Measurements from ENCODE around the gene ARPC1B.
"Not testable (repeated sequence)": the region's sequence is repeated elsewhere in the genome, so short reads cannot be mapped to it uniquely, and the experiment has no call there.

Gene ARPC1B

DNA sequence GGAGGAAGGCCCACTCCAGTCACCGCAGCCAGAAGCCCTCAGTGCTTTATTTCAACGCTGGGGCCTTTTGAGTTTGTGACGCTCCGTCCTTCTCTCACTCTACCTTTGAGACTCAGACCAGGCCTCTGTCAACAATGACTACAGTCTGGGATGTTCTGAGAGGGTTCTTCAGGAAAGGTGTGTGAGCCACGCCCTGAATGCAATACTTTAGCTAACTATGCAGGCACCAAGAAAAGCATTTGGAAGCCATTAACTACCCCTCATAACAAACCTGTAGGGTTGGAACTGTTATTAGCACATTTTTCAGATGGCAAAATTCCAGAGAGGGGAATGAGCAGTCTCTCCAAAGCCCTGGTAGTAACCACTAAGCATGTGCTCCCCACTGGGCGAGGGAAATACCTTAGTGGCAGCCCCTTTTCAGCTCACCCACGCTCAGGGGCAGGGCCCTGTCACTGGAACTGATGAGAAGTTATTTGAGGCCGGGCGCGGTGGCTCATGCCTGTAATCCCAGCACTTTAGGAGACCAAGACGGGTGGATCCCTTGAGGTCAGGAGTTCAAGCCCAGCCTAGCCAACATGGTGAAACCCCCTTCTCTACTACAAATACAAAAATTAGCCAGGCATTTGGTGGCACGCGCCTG lies 5.7 kb upstream of the ARPC1B start:
- no peak for DNase-seq (ENCODE audit: low read depth)

- DNase-seq (ENCODE audit: low read depth) = no peak
These were observed 4.7 kb upstream of the ARPC1B start for GRCh38 chr7:99369767-99370391.

- no peak for DNase-seq (ENCODE audit: low read depth)
These were observed 3.1 kb upstream of the ARPC1B start for GRCh38 chr7:99371376-99371920.

GRCh38 chr7:99372275-99373090 lies 2.0 kb upstream of the ARPC1B start:
- no peak for DNase-seq (ENCODE audit: low read depth)

DNA sequence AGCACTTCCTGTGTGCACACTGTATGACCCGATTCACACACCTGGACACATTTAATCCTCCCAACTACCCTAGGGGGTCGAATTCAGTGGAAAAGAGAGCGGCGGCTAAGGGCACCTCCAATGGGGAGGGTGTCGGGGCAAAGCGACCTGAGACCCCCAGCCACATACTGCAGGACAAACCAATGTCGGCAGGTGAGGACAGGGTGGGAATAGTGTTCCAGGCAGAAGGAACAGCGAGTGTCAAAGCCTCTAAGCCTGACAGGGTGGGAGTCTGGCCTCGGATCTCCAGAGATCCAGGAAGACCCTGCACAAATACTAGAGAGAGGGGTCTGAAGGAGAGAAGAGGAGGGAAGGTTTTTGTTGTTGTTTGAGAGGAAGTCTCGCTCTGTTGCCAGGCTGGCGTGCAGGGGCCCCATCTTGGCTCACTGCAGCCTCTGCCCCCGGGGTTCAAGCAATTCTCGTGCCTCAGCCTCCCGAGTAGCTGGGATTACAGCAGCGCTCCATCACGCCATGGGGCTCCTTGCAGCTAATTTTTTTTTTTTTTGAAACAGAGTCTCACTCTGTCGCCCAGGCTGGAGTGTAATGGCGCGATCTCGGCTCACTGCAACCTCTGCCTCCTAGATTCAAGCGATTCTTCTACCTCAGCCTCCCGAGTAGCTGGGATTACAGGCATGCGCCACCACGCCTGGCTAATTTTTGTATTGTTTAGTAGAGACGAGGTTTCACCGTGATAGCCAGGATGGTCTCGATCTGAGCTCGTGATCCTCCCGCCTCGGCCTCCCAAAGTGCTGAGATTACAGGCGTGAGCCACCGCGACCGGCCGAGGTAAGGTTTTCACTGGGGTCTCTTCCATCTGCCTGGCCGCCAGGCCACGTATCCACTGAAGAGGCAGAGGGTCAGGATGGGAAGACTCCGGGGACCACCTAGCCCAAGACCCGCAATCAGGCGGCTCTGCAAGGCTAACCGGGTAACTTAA lies 1.2 kb upstream of the ARPC1B start:
- no peak for DNase-seq (ENCODE audit: low read depth)

GRCh38 chr7:99375070-99375807 lies 709 bp downstream of the ARPC1B start:
- peak; percentile 46 for DNase-seq (ENCODE audit: low read depth)

- peak; percentile 57 for DNase-seq (ENCODE audit: low read depth)
These were observed 4.6 kb downstream of the ARPC1B start for GRCh38 chr7:99379043-99379577.

- DNase-seq (ENCODE audit: low read depth) = not testable (repeated sequence)
These were observed 5.1 kb downstream of the ARPC1B start for GRCh38 chr7:99379693-99380031.

DNA sequence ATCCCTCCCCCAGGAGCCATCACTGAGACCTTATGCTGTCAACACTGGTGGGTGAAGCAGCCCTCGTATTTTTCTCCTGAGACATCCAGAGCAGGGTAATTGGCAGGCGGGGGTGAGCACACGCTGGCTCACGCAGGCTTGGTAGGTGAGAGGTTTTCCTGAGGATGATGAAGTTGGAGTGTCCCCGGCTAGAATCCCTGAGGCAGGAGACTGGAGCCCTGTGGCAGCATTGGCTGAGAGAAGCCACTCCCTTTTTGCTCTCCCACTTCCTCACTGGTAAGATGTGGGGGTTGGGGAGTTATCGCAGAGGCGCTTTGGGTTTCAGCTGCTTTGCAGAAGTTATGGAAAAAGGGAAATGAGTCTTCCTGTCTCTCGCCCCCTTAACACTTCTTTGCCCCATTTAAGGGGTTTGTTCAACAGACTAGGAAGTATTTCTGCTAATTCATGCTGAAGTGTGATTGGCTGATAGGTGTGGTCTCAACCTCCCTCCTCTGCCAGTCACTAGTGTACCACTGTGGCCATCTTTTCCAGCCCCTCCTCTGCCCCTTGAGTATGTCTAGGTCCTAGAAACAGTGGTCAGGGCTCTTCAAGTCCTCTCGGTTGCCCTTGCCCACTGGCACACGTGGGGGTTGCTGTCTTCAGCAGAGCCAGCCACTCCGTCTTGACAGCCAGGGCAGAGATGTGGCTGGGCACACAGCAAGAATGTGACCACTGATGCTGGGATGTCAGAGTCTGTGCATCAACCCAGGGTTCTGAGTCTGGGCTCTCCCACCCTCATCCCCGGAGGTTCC lies 5.7 kb downstream of the ARPC1B start:
- peak; percentile 20 for DNase-seq (ENCODE audit: low read depth)

GRCh38 chr7:99380823-99381663 lies 6.5 kb downstream of the ARPC1B start:
- peak; percentile 90 for DNase-seq (ENCODE audit: low read depth)

DNA sequence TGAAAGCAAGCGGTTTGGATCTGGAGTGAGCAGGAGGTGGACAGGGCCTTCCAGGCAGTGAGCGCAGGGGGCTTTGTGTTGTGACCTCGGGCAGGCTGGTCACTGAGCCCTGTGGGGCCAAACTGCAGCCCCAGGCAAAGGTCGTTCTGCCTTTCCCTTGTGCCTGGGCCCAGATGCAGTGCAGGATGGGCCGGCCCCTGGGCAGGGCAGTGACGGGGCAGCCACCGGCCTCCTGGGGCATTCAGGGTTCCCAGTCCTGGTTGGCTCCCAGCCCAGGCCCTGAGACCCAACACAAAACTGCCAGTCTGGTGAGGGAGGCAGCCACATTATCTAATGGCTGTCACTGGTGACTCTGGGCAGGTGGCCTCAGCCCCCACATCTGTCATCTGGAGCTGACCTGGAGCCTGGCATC lies 7.1 kb downstream of the ARPC1B start:
- no peak for DNase-seq (ENCODE audit: low read depth)

GRCh38 chr7:99383203-99383602 lies 8.7 kb downstream of the ARPC1B start:
- no peak for DNase-seq (ENCODE audit: low read depth)

- DNase-seq (ENCODE audit: low read depth) = no peak
These were observed 9.4 kb downstream of the ARPC1B start for GRCh38 chr7:99383791-99384370.

DNA sequence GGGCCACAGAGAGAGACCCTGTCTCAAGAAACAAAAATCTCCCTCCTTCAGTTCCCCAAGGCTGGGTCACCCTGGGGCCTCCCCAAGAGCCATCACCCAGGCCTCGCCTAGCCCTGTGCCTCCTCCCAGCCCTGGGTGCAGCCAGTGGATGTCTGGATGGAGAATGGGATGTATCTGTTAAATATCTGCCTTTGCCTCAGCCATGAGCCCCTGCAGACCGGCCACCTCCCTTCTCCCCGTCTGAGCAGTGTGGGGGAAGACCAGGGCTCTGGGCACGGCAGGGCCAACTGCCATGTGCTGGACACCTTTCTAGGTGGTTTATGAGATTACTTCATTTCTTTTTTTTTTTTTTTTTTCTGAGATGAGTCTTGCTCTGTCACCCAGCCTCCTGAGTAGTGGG lies 10.0 kb downstream of the ARPC1B start:
- no peak for DNase-seq (ENCODE audit: low read depth)

DNA sequence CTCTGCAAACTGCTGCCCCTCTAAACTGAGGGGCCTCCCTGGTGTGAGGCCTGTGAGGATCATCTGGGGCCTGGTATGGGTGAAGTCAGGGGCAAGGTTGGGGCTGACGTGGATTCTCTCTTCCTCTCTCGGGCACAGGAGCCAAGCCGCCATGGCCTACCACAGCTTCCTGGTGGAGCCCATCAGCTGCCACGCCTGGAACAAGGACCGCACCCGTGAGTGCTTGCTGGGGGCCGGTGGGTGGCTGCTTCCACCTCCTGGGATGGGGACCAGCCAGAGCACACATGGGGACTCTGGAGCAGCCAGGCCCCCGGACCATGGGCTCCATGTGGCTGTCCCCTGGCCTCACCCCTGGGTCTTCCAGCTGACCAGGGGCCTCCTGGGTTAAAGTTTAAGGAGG lies 11.0 kb downstream of the ARPC1B start:
- DNase-seq (ENCODE audit: low read depth) = no peak

DNA sequence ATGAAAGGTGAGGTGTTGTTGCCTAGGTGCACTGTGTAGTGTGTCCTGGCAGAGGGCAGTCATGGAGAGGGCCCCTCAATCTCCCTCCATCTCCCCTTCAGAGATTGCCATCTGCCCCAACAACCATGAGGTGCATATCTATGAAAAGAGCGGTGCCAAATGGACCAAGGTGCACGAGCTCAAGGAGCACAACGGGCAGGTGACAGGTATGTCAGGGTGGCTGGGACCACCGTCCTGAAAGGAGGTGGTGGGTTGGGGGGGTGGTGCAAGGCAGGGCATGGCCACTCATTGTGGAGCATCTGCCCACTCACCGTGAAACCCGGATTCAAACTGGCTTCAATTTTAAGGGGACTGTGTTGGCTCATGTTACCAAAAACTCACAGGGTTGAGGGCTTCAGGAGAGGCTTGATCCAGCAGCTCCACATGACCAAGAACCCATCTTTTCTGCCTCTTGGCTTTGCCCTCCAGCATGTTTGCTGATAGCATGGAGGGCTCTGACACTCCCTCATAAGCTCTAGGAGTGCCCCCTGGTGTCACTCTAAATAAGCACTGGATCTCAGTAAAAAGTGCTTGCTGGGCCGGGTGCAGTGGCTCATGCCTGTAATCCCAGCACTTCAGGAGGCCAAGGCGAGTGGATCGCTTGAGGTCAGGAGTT lies 12.2 kb downstream of the ARPC1B start:
- DNase-seq (ENCODE audit: low read depth) = no peak

DNA sequence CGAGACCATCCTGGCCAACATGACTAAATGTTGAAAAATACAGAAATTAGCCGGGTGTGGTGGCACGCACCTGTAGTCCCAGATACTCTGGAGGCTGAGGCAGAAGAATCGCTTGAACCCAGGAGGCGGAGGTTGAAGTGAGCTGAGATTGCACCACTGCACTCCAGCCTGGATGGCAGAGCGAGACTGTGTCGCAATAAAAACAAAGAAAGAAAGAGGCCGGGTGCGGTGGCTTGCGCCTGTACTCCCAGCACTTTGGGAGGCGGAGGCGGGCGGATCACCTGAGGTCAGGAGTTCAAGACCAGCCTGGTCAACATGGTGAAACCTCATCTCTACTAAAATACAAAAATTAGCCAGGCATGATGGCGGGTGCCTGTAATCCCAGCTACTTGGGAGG lies 12.7 kb downstream of the ARPC1B start:
- DNase-seq (ENCODE audit: low read depth) = not testable (repeated sequence)

- no peak for DNase-seq (ENCODE audit: low read depth)
These were observed 13.4 kb downstream of the ARPC1B start for GRCh38 chr7:99387912-99388311.

All from T follicular helper cell (primary cell).